ENCODE measurements around the gene SOX6. TPM values are rescaled to one million over a fixed set of nuclear protein-coding genes. Genes with fewer than 3 reads are reported as not detected.

Gene SOX6
- total RNA-seq, 4 donors from 2014 or later = 1.7 to 3.6 (median 3.2) TPM

DNA sequence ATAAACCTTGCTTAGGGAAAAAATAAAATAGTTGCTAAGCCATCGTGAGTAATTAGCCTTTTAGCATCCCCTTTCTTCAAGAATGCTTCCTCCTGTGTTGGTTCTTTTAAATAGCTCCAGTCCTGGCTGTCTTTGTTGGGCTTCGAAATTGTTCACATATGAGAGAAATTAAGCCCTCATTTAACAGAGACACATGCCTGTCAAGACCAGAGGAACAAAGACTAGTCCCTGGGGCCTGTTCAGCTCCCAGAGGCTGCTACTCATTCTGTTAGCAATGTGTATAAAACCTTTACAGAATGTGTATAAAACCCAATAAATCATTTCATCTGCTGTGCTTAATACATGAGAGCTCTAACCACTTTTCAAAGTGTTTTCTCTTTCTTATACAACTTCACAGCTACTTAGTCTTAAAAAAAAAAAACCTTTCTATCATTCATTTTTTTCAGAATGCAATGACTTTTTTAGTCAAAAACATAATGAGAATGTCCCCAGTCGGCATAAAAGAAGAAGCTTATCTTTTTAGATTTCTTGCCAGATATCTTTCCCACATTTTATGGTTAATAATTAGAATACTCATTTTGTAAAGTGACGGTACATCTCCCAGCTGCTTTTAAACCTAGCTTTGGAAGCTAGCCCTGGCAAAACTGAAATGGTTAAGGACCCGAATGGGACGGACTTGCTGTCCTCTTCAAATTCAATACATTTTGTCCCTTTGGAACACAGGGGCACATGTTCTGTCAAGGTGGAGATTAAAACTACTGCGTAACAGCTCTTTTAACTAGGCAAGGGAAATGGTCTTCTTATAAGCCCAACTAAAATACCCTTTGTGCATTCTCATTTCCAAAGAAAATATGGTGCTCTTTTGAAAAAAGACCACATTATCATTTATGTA is 186.1 kb downstream of the SOX6 start:
- DNase-seq (ENCODE audit: extremely low spot score) = no peak
- Histone ChIP-seq H3K27me3 (no peaks in the 10 kb centered on the region), H3K4me1 (peaks cover 0 to 4% (median 0%) of the 10 kb centered on the region in 4 donors), H3K4me3 (no peak overlapping the region), H3K9me3 (no peaks in the 10 kb centered on the region), H3K36me3 (no peaks in the 10 kb centered on the region), H3K27ac (replicated peaks in 1 of 4) (no peak overlapping the region)
- TF ChIP-seq POLR2AphosphoS5 (IDR thresholded peaks at IDR 0.05) (no peak), POLR2A (IDR thresholded peaks at IDR 0.05; ENCODE audit: low read depth) (no peak), EP300 (IDR thresholded peaks at IDR 0.05) (no peak)
- TF ChIP-seq, protein P1, sequence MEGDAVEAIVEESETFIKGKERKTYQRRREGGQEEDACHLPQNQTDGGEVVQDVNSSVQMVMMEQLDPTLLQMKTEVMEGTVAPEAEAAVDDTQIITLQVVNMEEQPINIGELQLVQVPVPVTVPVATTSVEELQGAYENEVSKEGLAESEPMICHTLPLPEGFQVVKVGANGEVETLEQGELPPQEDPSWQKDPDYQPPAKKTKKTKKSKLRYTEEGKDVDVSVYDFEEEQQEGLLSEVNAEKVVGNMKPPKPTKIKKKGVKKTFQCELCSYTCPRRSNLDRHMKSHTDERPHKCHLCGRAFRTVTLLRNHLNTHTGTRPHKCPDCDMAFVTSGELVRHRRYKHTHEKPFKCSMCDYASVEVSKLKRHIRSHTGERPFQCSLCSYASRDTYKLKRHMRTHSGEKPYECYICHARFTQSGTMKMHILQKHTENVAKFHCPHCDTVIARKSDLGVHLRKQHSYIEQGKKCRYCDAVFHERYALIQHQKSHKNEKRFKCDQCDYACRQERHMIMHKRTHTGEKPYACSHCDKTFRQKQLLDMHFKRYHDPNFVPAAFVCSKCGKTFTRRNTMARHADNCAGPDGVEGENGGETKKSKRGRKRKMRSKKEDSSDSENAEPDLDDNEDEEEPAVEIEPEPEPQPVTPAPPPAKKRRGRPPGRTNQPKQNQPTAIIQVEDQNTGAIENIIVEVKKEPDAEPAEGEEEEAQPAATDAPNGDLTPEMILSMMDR (IDR thresholded peaks at IDR 0.05) = no peak
- WGBS = 63% methylated on average over 7 of the region's 7 CpGs
- intact Hi-C loops (cut with DNase I) = no loop called here

DNA sequence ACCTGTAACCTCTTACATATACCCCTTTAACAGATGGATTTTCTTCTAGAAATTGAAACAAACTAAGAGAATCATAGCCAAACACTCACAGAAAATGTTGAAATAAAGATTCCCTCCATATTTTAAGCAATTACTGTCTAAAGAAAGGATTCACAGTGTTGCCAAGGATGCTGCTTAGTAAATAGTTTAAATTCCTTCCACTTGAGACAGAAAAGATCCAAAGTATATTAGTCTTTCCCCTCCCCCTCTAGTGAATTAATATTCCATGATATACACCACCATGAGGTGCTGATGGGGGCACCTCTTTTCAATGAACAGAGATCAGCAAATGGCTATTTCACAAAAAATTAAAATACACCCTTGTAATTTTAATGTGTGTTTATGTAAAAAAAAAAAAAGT is 186.8 kb downstream of the SOX6 start:
- H3K27me3 ChIP-seq = no peaks in the 10 kb centered on the region
- TF ChIP-seq EP300 (IDR thresholded peaks at IDR 0.05) = no peak
- no peak for TF ChIP-seq POLR2AphosphoS5 (IDR thresholded peaks at IDR 0.05)
- no peak for TF ChIP-seq POLR2A (IDR thresholded peaks at IDR 0.05; ENCODE audit: low read depth)
- TF ChIP-seq, protein P1 (IDR thresholded peaks at IDR 0.05) = no peak
- no peaks in the 10 kb centered on the region for H3K36me3 ChIP-seq
- H3K4me3 ChIP-seq = no peak overlapping the region
- intact Hi-C loops (cut with DNase I) = no loop called here
- peaks cover 0 to 4% (median 0%) of the 10 kb centered on the region in 4 donors for H3K4me1 ChIP-seq
- DNase-seq (ENCODE audit: extremely low spot score) = no peak
- no peak overlapping the region for H3K27ac ChIP-seq (replicated peaks in 1 of 4)
- H3K9me3 ChIP-seq = no peaks in the 10 kb centered on the region

DNA sequence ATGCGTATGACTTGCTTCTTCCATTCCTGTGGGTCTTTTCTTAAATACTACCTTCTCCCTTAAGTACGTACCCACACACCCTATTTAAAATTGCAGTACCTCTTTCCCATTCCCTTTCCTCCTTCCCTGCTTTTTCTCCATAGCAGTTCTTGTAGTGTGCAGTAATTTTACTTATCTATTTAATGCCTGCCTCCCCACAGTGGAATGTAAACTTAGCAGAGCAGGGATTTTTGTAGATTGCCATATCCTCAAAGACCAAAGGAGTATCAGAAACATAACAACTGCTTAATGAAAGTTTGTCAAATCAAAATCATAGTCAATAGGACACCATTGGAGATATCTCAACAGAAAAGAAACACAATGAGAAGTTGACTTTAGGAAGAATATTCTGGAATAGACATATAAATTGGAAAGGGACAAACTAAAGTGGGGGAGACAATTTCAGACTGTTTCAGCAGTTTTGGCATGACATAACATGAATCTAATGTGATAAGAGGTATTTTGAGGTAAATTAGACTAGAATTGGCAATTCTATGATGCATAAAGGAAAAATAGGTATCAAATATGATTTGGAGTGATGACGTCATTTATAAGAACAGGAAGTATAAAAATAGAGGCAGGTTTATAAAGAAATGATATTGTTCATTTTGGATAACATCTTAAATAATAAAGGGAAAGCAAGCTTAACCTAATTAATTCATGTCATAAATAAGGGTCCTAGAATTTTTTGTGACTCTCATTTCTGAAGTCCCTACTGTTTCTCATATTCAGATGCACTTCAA is 188.4 kb downstream of the SOX6 start:
- intact Hi-C loops (cut with DNase I) = no loop called here
- Histone ChIP-seq H3K27ac (replicated peaks in 1 of 4) (no peak overlapping the region), H3K4me3 (no peak overlapping the region), H3K4me1 (peaks cover 0 to 4% (median 0%) of the 10 kb centered on the region in 4 donors), H3K36me3 (no peaks in the 10 kb centered on the region), H3K9me3 (no peaks in the 10 kb centered on the region), H3K27me3 (no peaks in the 10 kb centered on the region)
- whole genome bisulfite sequencing = 86% methylated on average over 3 of the region's 3 CpGs
- no peak for DNase-seq (ENCODE audit: extremely low spot score)
- TF ChIP-seq POLR2A (IDR thresholded peaks at IDR 0.05; ENCODE audit: low read depth) (no peak), POLR2AphosphoS5 (IDR thresholded peaks at IDR 0.05) (no peak), EP300 (IDR thresholded peaks at IDR 0.05) (no peak)
- TF ChIP-seq, protein P1 (IDR thresholded peaks at IDR 0.05) = no peak

DNA sequence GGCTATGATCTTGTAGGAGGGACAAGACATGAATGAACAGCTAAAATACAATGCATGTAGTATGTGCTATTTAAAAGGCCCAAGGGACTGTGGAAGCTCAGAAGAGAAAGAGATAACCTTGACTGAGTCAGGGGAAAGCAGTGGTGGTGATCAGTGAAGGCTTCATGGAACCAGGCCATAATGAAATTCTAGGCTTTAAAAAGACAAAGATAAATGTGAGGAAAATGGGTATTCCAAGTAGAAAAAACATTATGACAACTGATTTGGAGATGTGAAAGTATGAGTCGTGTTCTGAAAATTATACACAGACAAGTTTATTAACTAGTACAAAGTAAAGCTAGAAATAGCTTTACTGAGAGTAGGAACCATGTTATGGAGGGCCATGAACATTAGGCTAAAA is 189.8 kb downstream of the SOX6 start:
- 57% methylated on average over 1 of the region's 1 CpG for WGBS
- intact Hi-C loops (cut with DNase I) = no loop called here
- no peak overlapping the region for H3K27ac ChIP-seq (replicated peaks in 1 of 4)
- H3K4me3 ChIP-seq = no peak overlapping the region
- TF ChIP-seq, protein P1 (IDR thresholded peaks at IDR 0.05) = no peak
- TF ChIP-seq EP300 (IDR thresholded peaks at IDR 0.05) (no peak), POLR2A (IDR thresholded peaks at IDR 0.05; ENCODE audit: low read depth) (no peak), POLR2AphosphoS5 (IDR thresholded peaks at IDR 0.05) (no peak)
- H3K9me3 ChIP-seq = no peaks in the 10 kb centered on the region
- DNase-seq (ENCODE audit: extremely low spot score) = no peak
- H3K4me1 ChIP-seq = peaks cover 0 to 4% (median 0%) of the 10 kb centered on the region in 4 donors
- no peaks in the 10 kb centered on the region for H3K36me3 ChIP-seq
- H3K27me3 ChIP-seq = no peaks in the 10 kb centered on the region

Data from esophagus muscularis mucosa (tissue), 4 donors.